Mesenchymal stem cell (in vitro differentiated cells and primary cell): ENCODE results near the gene DENND4A.
A peak's percentile ranks its signal among the peaks of the same experiment; 100 is the strongest.

Source experiments
- DNase-seq: peaks from one replicate; pipeline ENCODE4 v3.0.0-alpha.2; 2013
- H2AFZ ChIP-seq: one replicate; pipeline ENCODE4 v1.6.1; 2013; ENCODE audit warnings: low read depth, mild to moderate bottlenecking, control low read depth, inconsistent platforms, low read length, moderate library complexity
- H2AK5ac ChIP-seq: 2 replicates; pipeline ENCODE4 v1.6.1; 2013; ENCODE audit warnings: low read length, moderate library complexity, mild to moderate bottlenecking, inconsistent platforms; ENCODE audit not compliant: severe bottlenecking
- H2BK120ac ChIP-seq: one replicate; pipeline ENCODE4 v1.6.1; 2013; ENCODE audit warnings: low read depth, mild to moderate bottlenecking, inconsistent platforms, low read length, moderate library complexity
- H2BK12ac ChIP-seq, 2 experiments: one replicate each; pipeline ENCODE4 v1.6.1; 2013; ENCODE audit warnings: inconsistent platforms in 2 of 2, low read length in 2 of 2, mild to moderate bottlenecking in 2 of 2, moderate library complexity in 2 of 2, control low read depth in 1 of 2
- H2BK15ac ChIP-seq: one replicate; pipeline ENCODE4 v1.6.1; 2013; ENCODE audit warnings: mild to moderate bottlenecking, low read depth, inconsistent platforms; ENCODE audit not compliant: poor library complexity, severe bottlenecking
- H2BK5ac ChIP-seq: 2 replicates; pipeline ENCODE4 v1.6.1; 2013; ENCODE audit warnings: low read depth, mild to moderate bottlenecking, low read length, control low read depth, inconsistent platforms; ENCODE audit not compliant: poor library complexity, severe bottlenecking
- H3K14ac ChIP-seq, 2 experiments: one replicate each; pipeline ENCODE4 v1.6.1; 2013; ENCODE audit warnings: inconsistent platforms in 2 of 2, low read length in 2 of 2, control low read depth in 1 of 2, mild to moderate bottlenecking in 1 of 2, moderate library complexity in 1 of 2
- H3K18ac ChIP-seq, 2 experiments: one replicate each; pipeline ENCODE4 v1.6.1; 2013; ENCODE audit warnings: inconsistent platforms in 2 of 2, low read length in 2 of 2, control low read depth in 1 of 2, low read depth in 1 of 2, mild to moderate bottlenecking in 1 of 2
- H3K23ac ChIP-seq, 2 experiments: one replicate each; pipeline ENCODE4 v1.6.1; 2013; ENCODE audit warnings: inconsistent platforms in 2 of 2, low read length in 2 of 2, mild to moderate bottlenecking in 2 of 2, moderate library complexity in 2 of 2, control low read depth in 1 of 2
- H3K27ac ChIP-seq: 2 replicates; pipeline ENCODE4 v1.5.1; 2013; ENCODE audit warnings: mild to moderate bottlenecking, moderate library complexity, low read length, control low read depth, inconsistent platforms; ENCODE audit not compliant: poor library complexity, severe bottlenecking
- H3K27me3 ChIP-seq, 2 experiments: 2 replicates each; pipeline versions ENCODE4 v1.6.1 to v1.7.0; 2013; ENCODE audit warnings: low read length in 2 of 2, mild to moderate bottlenecking in 2 of 2, moderate library complexity in 2 of 2, control low read depth in 1 of 2, inconsistent platforms in 1 of 2; ENCODE audit not compliant: control insufficient read depth in 1 of 2, insufficient read depth in 1 of 2
- H3K36me3 ChIP-seq, 2 experiments: 2 replicates each; pipeline versions ENCODE4 v1.6.1 to v1.7.0; 2013; ENCODE audit warnings: low read length in 2 of 2, control low read depth in 1 of 2, inconsistent platforms in 1 of 2, low read depth in 1 of 2, mild to moderate bottlenecking in 1 of 2; ENCODE audit not compliant: insufficient read depth in 2 of 2, control insufficient read depth in 1 of 2
- H3K4ac ChIP-seq, 2 experiments: one replicate each; pipeline ENCODE4 v1.6.1; 2013; ENCODE audit warnings: inconsistent platforms in 2 of 2, low read length in 2 of 2, mild to moderate bottlenecking in 2 of 2, moderate library complexity in 2 of 2, control low read depth in 1 of 2, low read depth in 1 of 2
- H3K4me1 ChIP-seq: 2 replicates; pipeline ENCODE4 v1.6.1; 2013; ENCODE audit warnings: low read depth, low read length, control low read depth; ENCODE audit not compliant: control insufficient read depth, insufficient read depth
- H3K4me2 ChIP-seq: 2 replicates; pipeline ENCODE4 v1.6.1; 2013; ENCODE audit warnings: low read length, mild to moderate bottlenecking, inconsistent platforms; ENCODE audit not compliant: poor library complexity, severe bottlenecking
- H3K4me3 ChIP-seq, 2 experiments: 2 replicates each; pipeline versions ENCODE4 v1.5.1 to v1.7.0; 2013; ENCODE audit warnings: low read length in 2 of 2, mild to moderate bottlenecking in 2 of 2, control low read depth in 1 of 2, low read depth in 1 of 2; ENCODE audit not compliant: insufficient read depth in 1 of 2
- H3K79me1 ChIP-seq: replicated peaks from 2 replicates; pipeline ENCODE4 v1.6.1; 2013; ENCODE audit warnings: mild to moderate bottlenecking, control low read depth, low read length, inconsistent platforms; ENCODE audit not compliant: poor library complexity, severe bottlenecking
- H3K9ac ChIP-seq: 2 replicates; pipeline ENCODE4 v1.7.0; 2013; ENCODE audit warnings: mild to moderate bottlenecking, low read length, moderate library complexity
- H3K9me3 ChIP-seq: 2 replicates; pipeline ENCODE4 v1.7.0; 2013; ENCODE audit warnings: mild to moderate bottlenecking, low read length; ENCODE audit not compliant: control insufficient read depth
- H4K8ac ChIP-seq: one replicate; pipeline ENCODE4 v1.6.1; 2013; ENCODE audit warnings: inconsistent platforms, mild to moderate bottlenecking, low read length, moderate library complexity
- H4K91ac ChIP-seq: one replicate; pipeline ENCODE4 v1.6.1; 2013; ENCODE audit warnings: mild to moderate bottlenecking, low read length, inconsistent platforms
- WGBS: methylation state at CpG from one replicate; pipeline ENCODE4 v1.1.7; 2013; ENCODE audit warnings: mixed read lengths; 5-methylcytosine and 5-hydroxymethylcytosine counted together

The DENND4A gene

DNA sequence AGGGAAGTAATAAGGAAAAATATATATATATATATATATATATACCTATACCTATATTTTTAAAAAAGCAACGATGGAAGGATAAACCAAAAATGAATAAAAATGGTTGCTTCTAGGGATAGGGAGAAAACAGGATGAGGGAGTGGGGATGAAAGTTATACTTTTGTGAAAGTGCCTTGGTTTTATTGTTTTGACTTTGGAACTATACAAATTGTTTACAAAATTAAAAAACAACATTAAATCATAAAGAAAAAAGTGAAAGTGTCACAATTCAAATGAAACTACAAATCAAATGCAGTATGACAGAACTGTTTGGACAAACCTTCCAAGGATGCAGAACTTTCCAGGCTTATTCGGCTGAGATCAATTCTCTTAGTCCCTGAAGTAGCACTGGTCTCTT lies 116.0 kb downstream of the DENND4A start:
- no peak for DNase-seq
- Histone ChIP-seq H2BK120ac (no peak overlapping the region), H3K23ac (no peak overlapping the region), H3K9ac (no peak overlapping the region), H3K9me3 (no peaks in the 10 kb centered on the region), H2BK15ac (no peak overlapping the region), H4K8ac (no peak overlapping the region), H2BK5ac (no peak overlapping the region), H3K14ac (no peak overlapping the region), H3K27ac (no peak overlapping the region), H3K4ac (no peak overlapping the region), H2AK5ac (no peak overlapping the region), H3K18ac (no peak overlapping the region), H4K91ac (no peak overlapping the region), H3K4me1 (no peaks in the 10 kb centered on the region), H2BK12ac (no peak overlapping the region), H3K27me3 (no peaks in the 10 kb centered on the region), H3K4me3 (no peak overlapping the region), H2AFZ (no peak overlapping the region), H3K79me1 (no peaks in the 10 kb centered on the region), H3K36me3 (peaks cover 0 to 29% of the 10 kb centered on the region in 2 experiments), H3K4me2 (no peak overlapping the region)
- 100% methylated on average over 1 of the region's 2 CpGs for WGBS

DNA sequence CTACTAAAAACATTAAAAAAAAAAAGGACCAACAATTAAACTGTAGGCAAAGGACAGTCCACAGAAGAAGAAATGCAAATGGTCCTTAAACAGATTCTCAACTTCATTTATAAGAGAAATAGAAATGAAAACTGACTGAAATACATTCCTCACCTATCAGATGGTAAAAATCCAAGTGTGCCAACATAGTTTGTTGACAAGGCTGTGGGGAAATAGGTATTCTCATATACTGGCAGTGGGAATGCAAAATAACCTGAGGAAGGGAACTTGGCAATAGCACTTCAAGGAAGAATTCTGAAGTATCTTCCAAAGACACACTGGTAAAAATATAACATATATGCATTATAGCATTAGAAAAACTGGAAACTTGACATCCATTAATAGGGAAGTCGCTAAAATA lies 116.5 kb downstream of the DENND4A start:
- H3K4me2 ChIP-seq: no peak overlapping the region
- no peak overlapping the region for H2AFZ ChIP-seq
- H3K4me3 ChIP-seq: no peak overlapping the region
- H3K14ac ChIP-seq: no peak overlapping the region
- H3K36me3 ChIP-seq: peaks cover 0 to 35% of the 10 kb centered on the region in 2 experiments
- H4K8ac ChIP-seq: no peak overlapping the region
- H3K79me1 ChIP-seq: no peaks in the 10 kb centered on the region
- H3K23ac ChIP-seq: no peak overlapping the region
- H2BK12ac ChIP-seq: no peak overlapping the region
- H3K18ac ChIP-seq: no peak overlapping the region
- H2AK5ac ChIP-seq: no peak overlapping the region
- no peak overlapping the region for H3K27ac ChIP-seq
- H2BK120ac ChIP-seq: no peak overlapping the region
- H3K4me1 ChIP-seq: no peaks in the 10 kb centered on the region
- no peak overlapping the region for H3K9ac ChIP-seq
- no peaks in the 10 kb centered on the region for H3K27me3 ChIP-seq
- H2BK5ac ChIP-seq: no peak overlapping the region
- no peaks in the 10 kb centered on the region for H3K9me3 ChIP-seq
- no peak overlapping the region for H3K4ac ChIP-seq
- H4K91ac ChIP-seq: no peak overlapping the region
- no CpG with 5 or more reads among the region's 1 CpG for WGBS
- no peak overlapping the region for H2BK15ac ChIP-seq
- DNase-seq: no peak

DNA sequence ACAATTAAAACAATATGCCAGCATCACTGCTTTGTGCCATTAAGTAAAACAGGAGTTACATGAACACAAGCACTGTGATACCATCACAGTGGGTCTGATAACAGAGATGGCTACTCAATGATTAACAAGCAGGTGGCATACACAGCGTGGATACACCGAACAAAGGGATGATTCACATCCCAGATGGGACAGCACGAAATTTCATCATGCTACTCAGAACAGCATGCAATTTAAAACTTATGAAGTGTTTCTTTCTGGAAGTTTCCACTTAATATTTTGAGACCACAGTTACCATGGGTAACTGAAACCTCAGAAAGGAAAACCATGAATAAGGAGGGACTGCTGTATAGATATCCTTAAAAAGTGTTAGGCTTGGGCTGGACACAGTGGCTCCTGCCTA lies 125.8 kb downstream of the DENND4A start:
- Histone ChIP-seq H2BK15ac (no peak overlapping the region), H3K9me3 (no peaks in the 10 kb centered on the region), H3K4me2 (no peak overlapping the region), H3K27ac (peak overlapping the region; percentile 6), H4K91ac (no peak overlapping the region), H3K14ac (no peak overlapping the region), H3K18ac (no peak overlapping the region), H2BK120ac (no peak overlapping the region), H2AK5ac (no peak overlapping the region), H3K9ac (peak overlapping the region; percentile 71), H2AFZ (no peak overlapping the region), H2BK5ac (no peak overlapping the region), H3K4me1 (peaks cover 3% of the 10 kb centered on the region), H3K27me3 (no peaks in the 10 kb centered on the region), H3K4ac (no peak overlapping the region), H4K8ac (no peak overlapping the region), H3K4me3 (no peak overlapping the region), H2BK12ac (no peak overlapping the region), H3K36me3 (peaks cover 0 to 59% of the 10 kb centered on the region in 2 experiments), H3K79me1 (no peaks in the 10 kb centered on the region), H3K23ac (no peak overlapping the region)
- WGBS: 64% methylated on average over 2 of the region's 3 CpGs
- DNase-seq: peak; percentile 76

DNA sequence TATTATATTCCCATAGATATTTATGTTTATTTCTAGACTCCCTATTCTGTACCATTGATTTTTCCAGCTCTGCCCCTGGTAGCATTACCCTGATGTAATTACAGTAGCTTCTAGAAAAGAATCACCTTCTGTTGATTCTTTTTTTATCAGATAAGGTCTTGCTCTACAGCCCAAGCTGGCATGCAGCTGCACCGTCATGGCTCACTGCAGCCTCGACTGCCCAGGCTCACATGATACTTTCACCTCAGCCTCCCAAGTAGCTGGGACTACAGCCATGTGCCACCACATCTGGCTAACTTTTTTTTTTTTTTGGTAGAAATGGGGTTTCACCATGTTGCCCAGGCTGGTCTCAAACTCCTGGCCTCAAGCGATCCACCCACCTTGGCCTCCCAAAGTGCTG lies 128.6 kb downstream of the DENND4A start:
- no peak overlapping the region for H3K9ac ChIP-seq
- no peak overlapping the region for H2BK12ac ChIP-seq
- H4K8ac ChIP-seq: no peak overlapping the region
- H3K18ac ChIP-seq: no peak overlapping the region
- no peak overlapping the region for H2BK120ac ChIP-seq
- H3K9me3 ChIP-seq: no peaks in the 10 kb centered on the region
- DNase-seq: no peak
- H3K27ac ChIP-seq: no peak overlapping the region
- no peak overlapping the region for H2BK5ac ChIP-seq
- H3K4ac ChIP-seq: no peak overlapping the region
- H3K36me3 ChIP-seq: peaks cover 0 to 37% of the 10 kb centered on the region in 2 experiments
- H2AFZ ChIP-seq: no peak overlapping the region
- H3K4me2 ChIP-seq: no peak overlapping the region
- no peak overlapping the region for H3K4me3 ChIP-seq
- H3K27me3 ChIP-seq: no peaks in the 10 kb centered on the region
- peaks cover 3% of the 10 kb centered on the region for H3K4me1 ChIP-seq
- no peaks in the 10 kb centered on the region for H3K79me1 ChIP-seq
- no peak overlapping the region for H2BK15ac ChIP-seq
- no peak overlapping the region for H2AK5ac ChIP-seq
- no peak overlapping the region for H3K23ac ChIP-seq
- H4K91ac ChIP-seq: no peak overlapping the region
- WGBS: 96% methylated on average over 3 of the region's 3 CpGs
- H3K14ac ChIP-seq: no peak overlapping the region
